Glutamatergic neuron (in vitro differentiated cells): ENCODE measurements around the gene RAF1. TPM values are rescaled to one million over a fixed set of nuclear protein-coding genes. Genes with fewer than 3 reads are reported as not detected.
"Not testable (repeated sequence)": the region's sequence is repeated elsewhere in the genome, so short reads cannot be mapped to it uniquely, and the experiment has no call there.

Experiments used
- DNase-seq: peaks from one replicate; pipeline ENCODE4 v3.0.0; 2022
- H3K27ac Mint-ChIP-seq: one replicate; pipeline ENCODE4 v1.8.0; 2020; ENCODE audit warnings: mild to moderate bottlenecking, mixed read lengths, inconsistent platforms; ENCODE audit not compliant: unreplicated experiment
- H3K27me3 Mint-ChIP-seq: one replicate; pipeline ENCODE4 v1.8.0; 2020; ENCODE audit warnings: mild to moderate bottlenecking, moderate library complexity, mixed read lengths, inconsistent platforms; ENCODE audit not compliant: unreplicated experiment
- H3K36me3 Mint-ChIP-seq: one replicate; pipeline ENCODE4 v1.8.0; 2020; ENCODE audit warnings: mild to moderate bottlenecking, mixed read lengths, inconsistent platforms; ENCODE audit not compliant: unreplicated experiment
- H3K4me1 Mint-ChIP-seq: one replicate; pipeline ENCODE4 v1.8.0; 2020; ENCODE audit warnings: mild to moderate bottlenecking, low read depth, mixed read lengths, inconsistent platforms; ENCODE audit not compliant: unreplicated experiment
- H3K4me3 Mint-ChIP-seq: one replicate; pipeline ENCODE4 v1.8.0; 2020; ENCODE audit warnings: mild to moderate bottlenecking, mixed read lengths, inconsistent platforms; ENCODE audit not compliant: unreplicated experiment
- H3K9me3 Mint-ChIP-seq: one replicate; pipeline ENCODE4 v1.8.0; 2020; ENCODE audit warnings: mild to moderate bottlenecking, moderate library complexity, mixed read lengths, inconsistent platforms; ENCODE audit not compliant: unreplicated experiment
- CTCF ChIP-seq: fragments of 200-600 bp; sonication (generic); IDR thresholded peaks from one replicate; pipeline ENCODE4 v1.5.0; 2021; ENCODE audit not compliant: partially characterized antibody, unreplicated experiment
- total RNA-seq: library from RNA; stranded (reverse); fragmentation: NEBNext Ultra II Directional; extraction: Animal tissue kit (Norgen Biotek cat#: 25700); gene quantifications from one replicate; pipeline ENCODE4 v1.2.1, GENCODE V29; 2021; ENCODE audit not compliant: unreplicated experiment

RAF1 gene
- total RNA-seq, 1 donor from 2014 or later: 185 TPM

- Mint-ChIP-seq H3K27ac (no peak overlapping the region), H3K4me3 (no peak overlapping the region), H3K9me3 (peaks cover 4% of the 10 kb centered on the region), H3K27me3 (no peaks in the 10 kb centered on the region), H3K36me3 (no peaks in the 10 kb centered on the region), H3K4me1 (peaks cover 13% of the 10 kb centered on the region)
- no peak for TF ChIP-seq CTCF
- no peak for DNase-seq
Observed at GRCh38 chr3:12628813-12629212, 35.1 kb downstream of the RAF1 start.

DNA sequence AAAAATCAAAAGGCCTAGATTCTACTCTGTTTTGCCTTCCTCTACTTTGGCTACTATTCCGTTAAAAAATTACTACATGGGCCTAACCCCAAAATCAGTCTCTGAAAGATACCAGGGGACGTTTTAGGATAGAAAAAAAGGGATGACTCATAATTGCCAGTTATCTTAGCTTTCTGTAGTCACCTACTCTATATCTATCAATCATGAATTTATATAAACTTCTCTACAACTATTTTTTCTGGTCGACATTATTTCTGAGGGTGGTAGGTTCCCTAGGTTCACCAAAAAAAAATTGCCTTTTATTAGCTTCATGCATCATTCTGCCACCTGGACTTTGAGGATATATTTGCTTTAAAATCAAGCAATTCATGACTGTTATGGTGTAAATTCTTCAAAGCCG lies 36.5 kb downstream of the RAF1 start:
- Mint-ChIP-seq H3K9me3 (peaks cover 4% of the 10 kb centered on the region), H3K27me3 (no peaks in the 10 kb centered on the region), H3K36me3 (no peaks in the 10 kb centered on the region), H3K4me3 (no peak overlapping the region), H3K4me1 (peaks cover 15% of the 10 kb centered on the region), H3K27ac (no peak overlapping the region)
- no peak for TF ChIP-seq CTCF
- DNase-seq: no peak

- H3K4me3 Mint-ChIP-seq, H3K27me3 Mint-ChIP-seq, H3K27ac Mint-ChIP-seq, H3K9me3 Mint-ChIP-seq, H3K36me3 Mint-ChIP-seq, DNase-seq: not testable (repeated sequence)
- peaks cover 10% of the 10 kb centered on the region for H3K4me1 Mint-ChIP-seq
Observed at GRCh38 chr3:12624964-12625363, 39.0 kb downstream of the RAF1 start.

- Mint-ChIP-seq H3K36me3 (no peaks in the 10 kb centered on the region), H3K4me1 (peaks cover 7% of the 10 kb centered on the region), H3K4me3 (no peak overlapping the region), H3K9me3 (peaks cover 2% of the 10 kb centered on the region), H3K27me3 (peaks cover 2% of the 10 kb centered on the region), H3K27ac (peak overlapping the region; percentile 0)
- no peak for TF ChIP-seq CTCF
- no peak for DNase-seq
Observed at GRCh38 chr3:12624056-12624455, 39.9 kb downstream of the RAF1 start.

- no peak overlapping the region for H3K4me3 Mint-ChIP-seq
- peaks cover 7% of the 10 kb centered on the region for H3K4me1 Mint-ChIP-seq
- no peak for TF ChIP-seq CTCF
- no peak overlapping the region for H3K27ac Mint-ChIP-seq
- peaks cover 4% of the 10 kb centered on the region for H3K27me3 Mint-ChIP-seq
- peaks cover 2% of the 10 kb centered on the region for H3K9me3 Mint-ChIP-seq
- no peaks in the 10 kb centered on the region for H3K36me3 Mint-ChIP-seq
- DNase-seq: no peak
Observed at GRCh38 chr3:12622335-12622734, 41.6 kb downstream of the RAF1 start.

- no peaks in the 10 kb centered on the region for H3K36me3 Mint-ChIP-seq
- no peak for TF ChIP-seq CTCF
- no peak for DNase-seq
- no peak overlapping the region for H3K4me3 Mint-ChIP-seq
- H3K4me1 Mint-ChIP-seq: peaks cover 7% of the 10 kb centered on the region
- H3K27ac Mint-ChIP-seq: no peak overlapping the region
- peaks cover 3% of the 10 kb centered on the region for H3K9me3 Mint-ChIP-seq
- peaks cover 4% of the 10 kb centered on the region for H3K27me3 Mint-ChIP-seq
Observed at GRCh38 chr3:12620729-12621128, 43.2 kb downstream of the RAF1 start.
